Activated CD4-positive, CD25-positive, alpha-beta regulatory T cell (primary cell): ENCODE measurements around the gene PAFAH1B2.
"Not testable (repeated sequence)": the region's sequence is repeated elsewhere in the genome, so short reads cannot be mapped to it uniquely, and the experiment has no call there.

Experiments
- DNase-seq, 4 experiments: peaks; one replicate each; lab custom pipeline; 2025; lab: John Stamatoyannopoulos, UW

The PAFAH1B2 gene

DNA sequence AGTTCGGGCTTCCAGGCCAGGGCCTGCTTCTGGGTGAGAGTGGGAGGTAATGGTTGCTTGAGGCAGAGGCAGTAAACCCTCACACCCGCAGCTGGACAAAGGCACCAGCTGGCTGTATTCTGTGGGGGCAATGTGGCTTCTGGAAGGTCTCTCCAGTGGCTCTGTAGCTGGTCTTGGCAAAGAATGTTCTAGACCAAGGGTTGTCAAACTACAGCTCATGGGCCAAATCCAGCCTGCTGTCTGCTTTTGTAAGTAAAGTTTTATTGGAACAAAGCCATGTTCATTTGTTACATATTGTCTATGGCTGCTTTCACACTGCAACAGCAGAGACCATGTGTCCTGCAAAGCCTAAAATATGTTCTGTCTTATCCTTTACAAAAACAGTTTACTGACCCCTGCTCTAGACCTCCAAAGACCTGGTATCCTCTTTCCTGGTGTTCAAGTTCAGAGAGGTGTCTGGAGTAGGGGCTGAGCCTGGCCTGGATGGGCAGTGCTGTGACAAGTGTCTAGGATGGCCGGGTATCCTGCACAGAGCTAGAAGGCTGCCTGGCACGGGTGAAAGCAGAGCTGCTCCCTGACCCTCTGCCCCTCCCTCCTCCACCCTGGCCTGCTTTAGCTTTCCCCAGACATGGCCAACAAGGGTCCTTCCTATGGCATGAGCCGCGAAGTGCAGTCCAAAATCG lies 58.4 kb downstream of the PAFAH1B2 start:
- no peak for DNase-seq

DNA sequence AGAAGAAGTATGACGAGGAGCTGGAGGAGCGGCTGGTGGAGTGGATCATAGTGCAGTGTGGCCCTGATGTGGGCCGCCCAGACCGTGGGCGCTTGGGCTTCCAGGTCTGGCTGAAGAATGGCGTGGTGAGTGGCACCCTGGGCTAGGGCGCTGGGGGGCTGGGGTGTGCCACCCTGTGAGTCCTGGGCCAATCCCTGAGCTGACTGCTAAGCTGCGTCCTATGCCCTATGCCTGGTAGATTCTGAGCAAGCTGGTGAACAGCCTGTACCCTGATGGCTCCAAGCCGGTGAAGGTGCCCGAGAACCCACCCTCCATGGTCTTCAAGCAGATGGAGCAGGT lies 59.0 kb downstream of the PAFAH1B2 start:
- no peak for DNase-seq

DNA sequence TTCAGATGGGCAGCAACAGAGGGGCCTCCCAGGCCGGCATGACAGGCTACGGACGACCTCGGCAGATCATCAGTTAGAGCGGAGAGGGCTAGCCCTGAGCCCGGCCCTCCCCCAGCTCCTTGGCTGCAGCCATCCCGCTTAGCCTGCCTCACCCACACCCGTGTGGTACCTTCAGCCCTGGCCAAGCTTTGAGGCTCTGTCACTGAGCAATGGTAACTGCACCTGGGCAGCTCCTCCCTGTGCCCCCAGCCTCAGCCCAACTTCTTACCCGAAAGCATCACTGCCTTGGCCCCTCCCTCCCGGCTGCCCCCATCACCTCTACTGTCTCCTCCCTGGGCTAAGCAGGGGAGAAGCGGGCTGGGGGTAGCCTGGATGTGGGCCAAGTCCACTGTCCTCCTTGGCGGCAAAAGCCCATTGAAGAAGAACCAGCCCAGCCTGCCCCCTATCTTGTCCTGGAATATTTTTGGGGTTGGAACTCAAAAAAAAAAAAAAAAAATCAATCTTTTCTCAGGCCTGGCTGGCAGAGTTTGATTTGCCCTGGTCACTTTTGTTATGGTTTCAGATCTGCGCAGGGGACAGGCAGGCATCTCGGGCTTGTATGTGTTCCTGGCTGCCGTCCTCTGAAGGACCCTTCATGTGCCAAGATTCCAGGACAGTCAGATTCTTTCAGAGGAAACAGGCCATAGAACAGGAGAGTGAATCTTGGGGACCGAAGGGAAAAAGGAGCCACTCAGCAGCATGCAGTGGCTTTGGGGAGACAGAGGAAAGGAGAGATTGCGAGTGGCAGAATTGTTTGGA lies 60.4 kb downstream of the PAFAH1B2 start:
- no peak for DNase-seq

DNA sequence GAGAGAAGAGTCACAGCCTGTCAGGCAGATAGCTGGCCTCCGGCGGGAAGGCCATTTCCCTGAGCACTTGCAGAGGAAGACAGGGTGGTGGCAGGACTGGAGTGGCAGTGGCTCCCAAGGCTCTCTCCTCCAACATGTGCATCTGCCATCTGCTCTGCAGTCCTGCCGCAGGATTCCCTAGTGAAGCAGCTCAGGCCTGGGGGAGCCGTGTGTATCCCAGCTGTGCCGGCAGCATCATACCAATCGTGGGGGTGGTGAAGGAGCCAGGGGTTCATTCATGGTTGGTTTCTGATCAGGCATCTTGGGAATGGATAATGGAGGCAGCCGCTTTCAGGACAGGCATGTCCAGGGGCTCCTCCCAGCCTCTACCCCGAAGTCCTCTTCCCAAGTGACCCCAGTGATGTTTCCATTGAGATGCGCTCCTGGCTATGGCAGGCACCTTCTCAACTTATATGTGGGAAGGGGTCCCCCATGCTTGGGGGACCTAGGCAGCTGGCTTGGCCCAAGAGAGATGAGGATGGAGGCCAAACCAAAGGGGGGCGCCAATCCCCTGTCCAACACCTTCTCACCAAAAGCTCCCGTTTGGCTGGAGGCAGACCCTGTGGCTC lies 61.2 kb downstream of the PAFAH1B2 start:
- DNase-seq, result no peak

DNA sequence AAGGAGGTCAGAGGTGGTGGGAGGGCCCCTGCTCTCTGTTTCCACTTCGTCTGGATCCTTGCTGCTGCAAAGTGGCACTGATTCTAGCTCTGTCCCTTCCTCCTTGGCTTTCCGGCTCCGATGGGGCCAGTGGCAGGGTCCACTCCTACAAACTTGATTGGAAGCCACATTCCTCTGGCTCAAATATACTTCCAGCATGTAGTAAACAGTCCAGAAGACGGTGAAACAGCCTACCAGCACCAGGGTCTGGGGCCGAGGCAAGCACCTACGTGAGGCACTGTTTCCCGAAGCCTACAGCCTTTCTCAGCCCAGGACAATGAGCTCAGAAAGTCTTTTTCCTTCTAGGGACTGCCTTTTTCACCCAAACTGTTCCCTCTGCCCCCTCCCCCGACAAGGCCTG lies 62.0 kb downstream of the PAFAH1B2 start:
- DNase-seq, result not testable (repeated sequence)

DNA sequence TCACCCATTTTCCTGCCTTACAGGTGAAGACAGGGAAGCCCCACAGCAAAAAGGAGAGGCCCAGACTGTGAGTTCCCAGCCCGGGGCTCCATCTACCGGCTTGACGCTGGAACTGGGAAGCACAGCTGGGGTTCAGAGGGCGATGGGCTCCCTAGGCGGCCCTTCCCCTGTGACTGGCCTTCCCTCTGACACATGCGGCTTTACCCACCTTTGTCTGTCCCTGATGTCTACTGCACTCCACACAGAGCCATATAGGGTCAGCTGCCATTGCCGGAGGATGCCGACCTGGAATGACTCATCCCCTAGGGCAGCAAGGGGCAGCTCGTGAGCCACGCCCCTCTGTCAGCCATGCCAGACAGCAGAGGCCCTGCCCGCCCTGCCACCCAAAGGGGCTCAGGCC lies 62.8 kb downstream of the PAFAH1B2 start:
- not testable (repeated sequence) for DNase-seq

DNA sequence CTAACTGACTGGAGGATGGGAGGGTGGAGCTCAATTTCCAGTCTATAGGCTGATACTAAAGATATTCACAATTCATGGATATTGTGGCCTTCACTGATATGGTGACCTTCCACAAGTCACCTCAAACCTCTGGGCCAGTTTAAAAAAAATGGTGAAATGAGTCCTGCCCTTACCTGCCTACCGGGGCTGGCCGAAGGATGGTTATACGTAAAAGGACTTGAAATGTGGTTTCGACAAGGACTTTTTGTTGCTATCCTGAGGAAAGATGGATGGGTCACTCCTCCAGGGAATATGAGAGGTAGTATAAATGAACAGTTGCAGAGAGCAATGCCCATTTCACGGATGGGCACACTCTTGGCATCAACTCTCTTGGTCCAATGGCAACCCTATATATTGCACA lies 63.4 kb downstream of the PAFAH1B2 start:
- not testable (repeated sequence) for DNase-seq

DNA sequence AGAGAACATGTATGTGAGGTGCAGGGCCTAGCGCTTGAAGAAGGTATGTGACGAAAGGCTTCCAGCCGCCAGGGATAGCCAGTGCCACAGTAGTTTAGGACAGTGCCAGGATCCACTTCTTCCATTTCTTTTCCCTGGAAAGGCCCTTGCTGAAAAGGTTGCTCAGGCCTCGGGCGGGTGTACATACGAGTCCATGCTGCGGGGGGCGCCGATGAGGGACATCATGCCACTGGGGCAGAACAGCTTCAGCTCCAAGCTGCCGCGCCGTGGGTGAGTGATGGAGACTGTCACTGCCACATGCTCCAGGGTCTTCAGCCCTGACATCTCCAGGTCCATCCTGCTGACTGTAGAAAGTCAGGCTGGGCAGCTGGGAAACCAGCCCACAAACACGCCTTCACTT lies 64.6 kb downstream of the PAFAH1B2 start:
- not testable (repeated sequence) for DNase-seq

DNA sequence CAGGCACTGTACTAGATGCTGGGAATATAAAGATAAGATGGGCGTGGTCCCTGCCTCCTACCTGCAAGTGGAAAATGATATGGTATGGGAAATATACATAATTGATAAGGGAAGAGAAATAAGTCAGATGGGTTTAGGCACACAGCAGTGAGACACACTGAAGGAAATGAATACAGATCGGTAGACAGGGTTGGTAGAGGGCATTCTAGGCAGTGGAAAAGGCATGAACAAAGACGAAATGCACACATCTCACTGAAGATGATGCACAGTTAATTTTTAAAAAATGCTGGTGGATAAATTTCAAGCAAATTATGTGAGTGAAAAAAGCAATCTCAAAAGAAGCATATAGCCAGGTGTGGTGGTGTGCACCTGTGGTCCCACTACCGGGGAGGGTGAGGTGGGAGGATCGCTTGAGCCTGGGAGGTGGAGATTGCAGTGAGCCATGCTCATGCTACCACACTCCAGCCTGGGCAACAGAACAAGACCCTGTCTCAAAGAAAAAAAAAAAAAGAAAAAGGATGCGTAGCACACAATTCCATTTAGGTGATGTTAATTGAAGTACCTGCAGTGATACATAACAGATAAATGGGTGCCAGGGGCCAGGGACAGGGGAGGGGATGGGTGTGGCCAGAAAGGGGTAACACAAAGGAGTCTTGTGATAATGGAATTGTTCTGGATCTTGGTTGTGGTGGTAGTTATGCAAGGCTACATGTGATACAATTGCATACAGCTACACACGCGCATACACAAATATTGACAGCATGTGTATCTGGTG lies 65.5 kb downstream of the PAFAH1B2 start:
- DNase-seq, result not testable (repeated sequence)

DNA sequence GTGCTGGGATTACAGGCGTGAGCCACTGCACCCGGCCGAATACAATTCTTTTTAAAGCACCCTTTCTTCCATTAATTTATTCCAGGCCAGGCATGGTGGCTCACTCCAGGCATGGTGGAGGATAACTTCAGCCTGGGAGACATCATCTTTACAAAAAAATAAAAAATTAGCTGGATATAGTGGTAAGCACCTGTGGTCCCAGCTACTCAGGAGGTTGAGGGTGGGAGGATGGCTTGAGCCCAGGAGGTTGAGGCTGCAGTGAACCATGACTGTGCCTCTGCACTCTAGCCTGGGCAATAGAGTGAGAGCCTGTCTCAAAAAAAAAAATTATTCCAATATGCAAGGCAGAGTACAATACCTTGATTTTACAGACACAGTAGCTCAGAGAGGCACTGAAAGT lies 66.5 kb downstream of the PAFAH1B2 start:
- no peak for DNase-seq

DNA sequence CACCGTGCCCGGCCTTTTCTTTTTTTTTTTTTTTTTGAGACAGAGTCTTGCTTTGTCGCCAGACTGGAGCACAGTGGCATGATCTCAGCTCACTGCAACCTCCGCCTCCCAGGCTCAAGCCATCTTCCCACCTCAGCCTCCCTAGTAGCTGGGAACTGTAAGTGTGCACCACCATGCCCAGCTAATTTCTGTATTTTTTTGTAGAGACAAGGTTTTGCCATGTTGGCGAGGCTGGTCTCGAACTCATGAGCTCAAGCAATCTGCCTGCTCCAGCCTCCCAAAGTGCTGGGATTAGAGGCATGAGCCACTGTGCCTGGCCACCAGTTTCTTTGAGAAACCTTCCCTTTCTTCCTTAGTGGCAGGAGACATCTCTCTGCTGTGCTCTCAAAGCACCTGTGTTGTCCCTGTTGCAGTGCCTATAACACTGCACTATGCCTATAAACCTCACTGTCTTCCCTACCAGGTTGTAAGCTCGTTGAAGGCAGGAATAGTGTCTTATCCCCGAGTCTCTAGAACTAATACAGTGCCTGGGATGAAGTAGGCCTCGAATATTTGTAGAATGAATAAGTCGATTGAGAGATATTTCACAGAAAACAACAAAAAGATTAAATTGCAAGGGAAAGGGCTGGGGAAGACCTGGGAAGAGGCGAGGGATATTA lies 68.7 kb downstream of the PAFAH1B2 start:
- DNase-seq, result no peak

DNA sequence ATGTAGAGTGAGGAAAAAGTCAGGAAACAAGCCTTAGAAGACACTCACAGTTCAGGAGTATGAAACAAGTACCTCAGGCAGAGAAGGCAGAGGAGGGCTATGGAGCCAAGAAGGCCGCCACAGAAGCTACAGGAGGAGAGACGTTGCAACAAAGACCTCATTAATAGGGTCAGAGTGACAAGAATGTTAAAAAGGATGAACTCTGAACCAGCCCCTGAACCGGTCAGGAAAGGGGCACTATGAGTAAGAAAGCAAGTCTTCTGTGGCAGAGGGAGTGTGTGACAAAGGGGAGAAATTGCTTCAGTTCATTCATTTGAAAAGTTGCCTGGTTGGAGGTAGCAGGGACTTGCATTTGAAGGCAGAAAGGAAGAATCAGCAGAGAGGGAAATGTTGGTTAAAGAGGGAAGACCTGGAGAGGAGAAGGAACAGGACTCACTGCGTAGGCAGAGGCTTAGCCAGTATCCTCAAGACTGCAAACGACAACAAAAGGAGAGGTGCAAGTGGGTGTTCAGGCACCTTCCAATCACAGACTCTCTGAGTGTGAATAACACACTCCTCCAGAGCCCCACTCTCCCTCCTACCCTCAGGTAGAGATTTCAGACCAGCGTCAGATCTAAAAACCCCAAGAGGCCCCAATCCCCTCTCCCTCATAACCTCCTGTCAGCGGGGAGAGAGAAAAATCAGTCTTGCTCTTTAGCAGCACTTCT lies 70.5 kb downstream of the PAFAH1B2 start:
- DNase-seq, result no peak

DNA sequence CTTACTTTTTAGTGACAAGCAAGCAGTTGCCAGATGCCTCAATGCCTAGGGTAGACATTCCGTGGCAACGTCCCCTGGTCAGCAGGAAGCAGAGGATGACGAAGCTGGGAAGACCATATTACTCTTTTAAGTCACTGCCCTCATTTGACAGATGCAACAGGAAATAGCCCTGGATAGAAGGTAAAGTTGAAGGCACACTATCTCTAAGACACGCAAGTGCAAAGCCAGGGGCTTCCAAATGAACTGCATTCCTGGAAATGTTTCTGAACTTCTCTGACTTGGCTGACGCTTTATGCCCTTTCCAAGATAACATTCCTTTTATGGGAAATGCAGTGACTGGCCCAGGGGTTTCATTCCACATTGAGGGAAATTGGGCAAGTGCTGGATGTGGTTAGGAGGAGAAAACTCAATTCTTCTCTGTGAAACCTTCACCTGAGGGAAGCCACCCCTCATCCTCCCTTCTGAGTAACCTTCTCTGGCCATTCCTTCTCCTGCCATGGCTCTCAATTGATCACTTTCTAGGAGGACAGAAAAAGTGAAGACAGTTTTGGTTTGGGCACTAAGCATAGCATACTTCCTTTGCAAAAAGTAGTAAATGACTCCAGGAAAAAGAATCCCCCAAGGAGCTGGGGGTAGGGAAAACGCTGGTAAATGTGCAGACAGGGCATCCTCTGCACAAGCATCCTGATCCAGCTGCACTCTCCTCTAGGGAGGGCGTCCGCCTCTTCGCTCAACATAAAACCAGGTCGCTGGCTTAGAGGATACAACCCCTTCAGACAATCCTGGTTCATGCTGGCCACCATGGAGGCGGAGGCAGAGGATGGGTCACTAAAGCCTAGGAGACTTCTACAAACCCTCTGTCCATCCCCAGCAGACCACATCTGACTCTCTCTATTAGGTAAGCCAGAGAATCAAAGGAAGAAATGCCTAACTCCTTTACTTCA lies 73.3 kb downstream of the PAFAH1B2 start:
- no peak for DNase-seq

DNA sequence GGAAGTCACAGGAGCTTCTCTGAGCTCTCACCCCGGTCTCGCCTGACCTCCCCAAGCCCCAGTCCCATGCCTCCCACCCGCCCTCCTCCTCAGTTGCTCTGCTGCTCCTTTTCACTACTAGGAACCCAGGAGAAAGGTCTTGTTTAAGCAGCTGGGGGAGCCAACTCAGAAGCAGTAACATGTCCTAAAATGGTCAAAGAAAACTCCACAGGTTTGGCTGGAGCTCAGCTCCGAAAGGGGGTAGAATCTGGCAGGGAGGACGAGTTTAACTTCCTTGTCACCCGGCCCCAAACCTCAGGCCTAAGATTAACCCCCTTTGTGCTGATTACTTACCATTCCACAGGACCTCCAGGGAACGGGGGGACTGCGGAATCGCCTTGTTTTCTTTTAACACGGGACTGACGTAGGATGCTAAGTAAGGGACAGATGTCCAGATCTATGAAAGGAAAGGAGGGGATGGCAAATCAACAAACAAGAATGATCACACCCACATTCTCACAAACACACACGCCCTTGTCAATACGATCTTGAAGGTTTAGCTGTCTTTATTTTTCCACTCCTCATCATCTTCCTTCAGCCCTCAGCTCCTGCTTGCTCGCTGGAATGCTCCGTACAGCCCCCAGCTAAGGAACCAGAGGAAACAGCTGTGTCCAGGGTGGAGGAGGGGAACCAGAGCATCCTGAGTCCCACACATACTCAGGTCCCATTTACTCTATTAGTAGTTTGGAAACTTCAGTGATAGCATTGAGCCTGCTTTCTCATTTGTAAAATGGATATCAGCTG lies 74.2 kb downstream of the PAFAH1B2 start:
- DNase-seq, result no peak

DNA sequence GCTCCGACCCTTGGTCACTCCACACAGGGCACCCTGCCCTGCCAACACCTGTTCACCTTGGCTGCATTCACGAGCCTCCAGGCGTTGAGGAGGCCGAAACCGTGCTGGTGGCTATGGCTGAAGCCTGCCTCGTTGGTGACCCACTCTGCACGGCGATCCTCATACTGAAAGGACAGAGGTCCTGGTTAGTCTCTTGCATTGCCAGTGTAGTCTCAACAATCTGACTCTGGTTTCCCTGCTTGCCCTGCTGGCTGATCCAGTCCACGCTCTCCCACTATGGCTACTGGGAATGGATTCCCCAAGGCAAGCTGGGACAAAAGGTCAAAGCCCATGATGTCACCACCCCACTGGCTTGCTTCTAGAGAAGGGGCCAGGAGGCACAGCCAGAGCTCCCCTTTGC lies 74.9 kb downstream of the PAFAH1B2 start:
- DNase-seq, result no peak

DNA sequence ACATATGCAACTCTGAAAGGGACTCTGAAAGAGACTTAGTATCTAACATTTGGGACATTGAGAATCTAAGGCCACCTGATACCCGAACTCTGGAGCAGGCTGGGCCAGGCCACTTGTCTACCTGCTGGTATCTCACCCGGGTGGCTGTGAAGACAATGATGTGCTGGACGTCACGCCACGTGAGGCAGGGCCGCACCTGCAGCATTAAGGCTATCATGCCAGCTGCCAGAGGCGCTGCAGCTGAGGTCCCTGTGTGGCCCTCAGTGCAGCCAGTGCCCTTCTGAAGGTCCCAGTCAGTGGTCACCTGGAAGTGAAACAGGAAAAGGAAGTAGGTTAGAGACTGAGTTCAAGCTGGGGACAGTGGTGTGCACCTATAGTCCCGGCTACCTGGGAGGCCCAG lies 75.4 kb downstream of the PAFAH1B2 start:
- DNase-seq, result no peak

DNA sequence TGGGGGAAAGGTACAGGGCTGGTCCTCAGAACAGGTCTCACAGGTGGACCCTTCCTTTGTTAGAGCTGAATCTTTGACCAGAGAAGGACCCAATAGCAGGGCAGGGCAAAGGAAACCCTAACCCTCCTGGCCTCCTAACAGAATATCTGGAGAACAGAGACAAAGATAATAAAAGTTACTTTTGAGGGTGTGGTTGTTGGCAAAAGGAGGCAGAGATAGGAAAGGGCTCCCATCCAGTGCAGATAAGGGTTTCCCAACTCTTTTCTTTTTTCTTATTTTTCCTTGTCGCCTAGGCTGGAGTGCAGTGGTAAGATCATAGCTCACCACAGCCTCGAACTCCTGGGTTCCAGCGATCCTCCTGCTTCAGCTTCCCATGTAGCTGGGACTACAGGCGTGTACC lies 75.9 kb downstream of the PAFAH1B2 start:
- DNase-seq, result no peak

DNA sequence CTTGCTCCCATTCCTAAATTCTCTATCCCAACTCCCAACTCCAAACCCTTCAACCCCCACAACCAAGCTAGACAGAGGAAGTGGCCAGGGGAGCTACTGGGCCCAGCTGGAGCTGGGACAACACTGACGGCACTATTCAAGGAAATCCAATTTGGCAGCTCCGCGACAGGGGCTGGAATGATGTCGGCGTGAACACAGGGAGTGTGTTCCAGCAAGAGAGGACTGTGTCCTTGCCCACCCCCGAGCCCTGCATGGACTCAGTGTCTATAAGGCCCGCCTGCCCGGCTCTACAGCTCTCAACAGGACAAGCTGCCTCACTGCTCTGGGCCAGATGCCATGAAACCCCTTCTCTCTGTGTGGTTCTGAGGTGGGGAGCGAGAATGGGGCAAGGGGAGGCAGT lies 76.5 kb downstream of the PAFAH1B2 start:
- no peak for DNase-seq

DNA sequence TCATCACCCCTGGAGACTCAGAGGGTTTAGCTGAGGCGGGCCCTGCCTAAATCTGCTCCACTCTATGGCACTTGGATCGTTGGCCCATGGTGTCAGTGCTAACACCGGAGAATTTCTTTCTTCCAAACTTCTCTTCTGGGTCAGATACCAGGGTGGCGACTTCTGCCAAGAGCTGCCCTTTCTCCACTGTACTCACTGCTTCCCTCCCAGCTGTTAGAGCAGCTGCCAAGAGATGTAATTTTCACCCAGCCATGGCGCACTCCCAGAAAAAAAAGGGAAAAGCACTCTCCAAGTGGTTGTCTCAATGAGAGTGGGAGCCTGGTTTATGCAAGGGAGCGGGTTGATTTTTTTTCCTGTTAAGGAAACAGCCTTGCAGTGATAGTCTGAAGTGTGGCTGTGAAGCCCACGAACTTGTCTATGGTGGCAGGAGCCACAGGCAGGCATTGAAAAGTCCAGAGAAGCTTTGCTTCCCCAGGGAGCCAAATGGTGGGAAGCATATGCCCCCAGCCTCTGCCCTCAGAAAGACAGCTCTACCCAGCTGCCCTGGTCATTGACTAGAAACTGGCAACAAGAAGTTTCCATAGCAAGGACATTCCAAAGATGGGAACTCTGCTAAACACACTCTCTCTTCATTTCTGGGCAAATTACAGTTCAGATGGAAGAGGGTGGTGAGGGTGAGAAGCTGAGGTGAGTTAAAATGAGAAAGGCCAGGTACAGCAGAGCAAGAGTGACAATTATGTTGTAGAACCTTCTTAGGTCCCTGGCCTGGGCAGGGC lies 77.1 kb downstream of the PAFAH1B2 start:
- DNase-seq, result no peak
